ENCODE data around the gene LEMD1.

Gene LEMD1

GRCh38 chr1:205421798-205422197 is at the start of gene LEMD1:
Gene LEMD1, minus strand, starts transcription at chr1:205422056. Its CDS starts 1,520 bp downstream, at chr1:205420536.
- DNase-seq = no peak

- no peak for DNase-seq
Measured at GRCh38 chr1:205470131-205470530, 48.3 kb upstream of the LEMD1 start.

- no peak for DNase-seq
Measured at GRCh38 chr1:205466595-205467220, 44.9 kb upstream of the LEMD1 start.

- DNase-seq = no peak
Measured at GRCh38 chr1:205465392-205465791, 43.5 kb upstream of the LEMD1 start.

GRCh38 chr1:205458777-205459566 is 37.1 kb upstream of the LEMD1 start:
- DNase-seq = no peak

- no peak for DNase-seq
Measured at GRCh38 chr1:205456868-205457745, 35.3 kb upstream of the LEMD1 start.

GRCh38 chr1:205456383-205456867 is 34.6 kb upstream of the LEMD1 start:
- no peak for DNase-seq

- no peak for DNase-seq
Measured at GRCh38 chr1:205455581-205456382, 33.9 kb upstream of the LEMD1 start, which contains the start of gene BLACAT1. Gene BLACAT1, minus strand, starts transcription at chr1:205456045.

- DNase-seq = no peak
Measured at GRCh38 chr1:205454903-205455335, 33.1 kb upstream of the LEMD1 start.

- no peak for DNase-seq
Measured at GRCh38 chr1:205453466-205453865, 31.6 kb upstream of the LEMD1 start.

- DNase-seq = no peak
Measured at GRCh38 chr1:205452933-205453332, 31.1 kb upstream of the LEMD1 start.

- DNase-seq = no peak
Measured at GRCh38 chr1:205452364-205452763, 30.5 kb upstream of the LEMD1 start.

- no peak for DNase-seq
Measured at GRCh38 chr1:205451759-205452164, 29.9 kb upstream of the LEMD1 start.

- DNase-seq = no peak
Measured at GRCh38 chr1:205451202-205451601, 29.3 kb upstream of the LEMD1 start.

GRCh38 chr1:205450448-205450847 is 28.6 kb upstream of the LEMD1 start:
- DNase-seq = no peak

- DNase-seq = peak in 1 of 2 donors; percentile 36
Measured at GRCh38 chr1:205449750-205450443, 28.0 kb upstream of the LEMD1 start.

- DNase-seq = no peak
Measured at GRCh38 chr1:205449254-205449749, 27.4 kb upstream of the LEMD1 start.

GRCh38 chr1:205448540-205449253 is 26.8 kb upstream of the LEMD1 start:
- no peak for DNase-seq

GRCh38 chr1:205447457-205448341 is 25.8 kb upstream of the LEMD1 start:
- no peak for DNase-seq

- no peak for DNase-seq
Measured at GRCh38 chr1:205446828-205447227, 25.0 kb upstream of the LEMD1 start.
